Trophoblast cell (in vitro differentiated cells and primary cell): Measurements from ENCODE around the gene KLK4.

Experiments used
- DNase-seq, 2 donors: peaks; one replicate each; pipeline ENCODE4 v3.0.0-alpha.2; 2016
- H2AFZ ChIP-seq: 2 replicates; pipeline ENCODE4 v1.6.1; 2013; ENCODE audit warnings: low read length, moderate library complexity, mild to moderate bottlenecking; ENCODE audit not compliant: insufficient read depth, poor library complexity
- H2AK5ac ChIP-seq: 2 replicates; pipeline ENCODE4 v1.6.1; 2013; ENCODE audit warnings: mild to moderate bottlenecking, low read length
- H2BK120ac ChIP-seq: 2 replicates; pipeline ENCODE4 v1.6.1; 2013; ENCODE audit warnings: low read length, mild to moderate bottlenecking, moderate library complexity; ENCODE audit not compliant: insufficient read depth, poor library complexity
- H2BK12ac ChIP-seq: 2 replicates; pipeline ENCODE4 v1.6.1; 2013; ENCODE audit warnings: mild to moderate bottlenecking, low read length, moderate library complexity
- H2BK5ac ChIP-seq: 2 replicates; pipeline ENCODE4 v1.6.1; 2013; ENCODE audit warnings: low read length, low read depth, moderate library complexity, mild to moderate bottlenecking; ENCODE audit not compliant: poor library complexity
- H3K14ac ChIP-seq: 2 replicates; pipeline ENCODE4 v1.6.1; 2013; ENCODE audit warnings: mild to moderate bottlenecking, low read length
- H3K18ac ChIP-seq: 2 replicates; pipeline ENCODE4 v1.6.1; 2013; ENCODE audit warnings: mild to moderate bottlenecking, low read length
- H3K23ac ChIP-seq: 2 replicates; pipeline ENCODE4 v1.6.1; 2013; ENCODE audit warnings: low read length
- H3K27ac ChIP-seq: 2 replicates; pipeline ENCODE4 v1.5.1; 2013; ENCODE audit warnings: low read depth, mild to moderate bottlenecking, inconsistent platforms, low read length, moderate library complexity
- H3K27me3 ChIP-seq: 2 replicates; pipeline ENCODE4 v1.6.1; 2013; ENCODE audit warnings: inconsistent platforms, mild to moderate bottlenecking, low read length, moderate library complexity; ENCODE audit not compliant: insufficient read depth
- H3K36me3 ChIP-seq, 2 experiments: 1 replicate in 1 of 2; 2 replicates in 1 of 2; pipeline ENCODE4 v1.6.1; 2013; ENCODE audit warnings: low read length in 2 of 2, mild to moderate bottlenecking in 2 of 2, moderate library complexity in 1 of 2; ENCODE audit not compliant: insufficient read depth in 2 of 2, control insufficient read depth in 1 of 2
- H3K4ac ChIP-seq: 2 replicates; pipeline ENCODE4 v1.6.1; 2013; ENCODE audit warnings: low read depth, mild to moderate bottlenecking, low read length, moderate library complexity
- H3K4me1 ChIP-seq, 2 experiments: 1 replicate in 1 of 2; 2 replicates in 1 of 2; pipeline ENCODE4 v1.6.1; 2013; ENCODE audit warnings: low read length in 2 of 2, mild to moderate bottlenecking in 2 of 2, moderate library complexity in 1 of 2; ENCODE audit not compliant: insufficient read depth in 2 of 2, control insufficient read depth in 1 of 2
- H3K4me2 ChIP-seq: 2 replicates; pipeline ENCODE4 v1.6.1; 2013; ENCODE audit warnings: inconsistent platforms, mild to moderate bottlenecking, low read length, moderate library complexity
- H3K4me3 ChIP-seq: 2 replicates; pipeline ENCODE4 v1.5.1; 2013; ENCODE audit warnings: mild to moderate bottlenecking, low read depth, low read length, inconsistent platforms
- H3K79me1 ChIP-seq: one replicate; pipeline ENCODE4 v1.6.1; 2013; ENCODE audit warnings: low read length
- H3K79me2 ChIP-seq: 2 replicates; pipeline ENCODE4 v1.6.1; 2013; ENCODE audit warnings: low read length, mild to moderate bottlenecking; ENCODE audit not compliant: control insufficient read depth, insufficient read depth, poor library complexity
- H3K9ac ChIP-seq: 2 replicates; pipeline ENCODE4 v1.6.1; 2013; ENCODE audit warnings: mild to moderate bottlenecking, low read length
- H3K9me3 ChIP-seq: 2 replicates; pipeline ENCODE4 v1.6.1; 2013; ENCODE audit warnings: low read depth, mild to moderate bottlenecking, control low read depth, inconsistent platforms, low read length; ENCODE audit not compliant: insufficient read depth
- H4K12ac ChIP-seq: 2 replicates; pipeline ENCODE4 v1.6.1; 2013; ENCODE audit warnings: low read depth, mild to moderate bottlenecking, low read length, moderate library complexity
- H4K8ac ChIP-seq: 2 replicates; pipeline ENCODE4 v1.6.1; 2013; ENCODE audit warnings: low read depth, mild to moderate bottlenecking, low read length, moderate library complexity
- H4K91ac ChIP-seq: one replicate; pipeline ENCODE4 v1.6.1; 2013; ENCODE audit warnings: low read depth, mild to moderate bottlenecking, low read length, moderate library complexity
- WGBS: extraction: QIAGEN DNeasy Blood & Tissue Kit; methylation state at CpG from one replicate; pipeline ENCODE4 v1.1.7; 2013; ENCODE audit warnings: missing lambda C conversion rate; ENCODE audit not compliant: insufficient read length, insufficient coverage; ENCODE audit errors: extremely low coverage; 5-methylcytosine and 5-hydroxymethylcytosine counted together

KLK4 gene

GRCh38 chr19:50894478-50895356 lies 16.5 kb downstream of the KLK4 start:
- H4K91ac ChIP-seq: no peak overlapping the region
- no peak overlapping the region for H2BK120ac ChIP-seq
- H3K4me3 ChIP-seq: no peak overlapping the region
- no peak for DNase-seq
- no peak overlapping the region for H3K23ac ChIP-seq
- 100% methylated on average over 1 of the region's 10 CpGs for WGBS
- no peak overlapping the region for H3K14ac ChIP-seq
- H3K9me3 ChIP-seq: peaks cover 12% of the 10 kb centered on the region
- H2BK12ac ChIP-seq: no peak overlapping the region
- no peaks in the 10 kb centered on the region for H3K79me2 ChIP-seq
- H3K9ac ChIP-seq: no peak overlapping the region
- no peak overlapping the region for H3K4ac ChIP-seq
- H3K79me1 ChIP-seq: no peaks in the 10 kb centered on the region
- H3K4me2 ChIP-seq: no peak overlapping the region
- no peak overlapping the region for H3K18ac ChIP-seq
- no peak overlapping the region for H3K27ac ChIP-seq
- no peak overlapping the region for H2BK5ac ChIP-seq
- no peak overlapping the region for H2AFZ ChIP-seq
- H2AK5ac ChIP-seq: no peak overlapping the region
- H3K36me3 ChIP-seq: no peaks in the 10 kb centered on the region
- H3K4me1 ChIP-seq: no peaks in the 10 kb centered on the region
- H4K8ac ChIP-seq: no peak overlapping the region
- no peak overlapping the region for H4K12ac ChIP-seq
- H3K27me3 ChIP-seq: peaks cover 2% of the 10 kb centered on the region

- Histone ChIP-seq H4K91ac (no peak overlapping the region), H3K4me2 (no peak overlapping the region), H2AK5ac (no peak overlapping the region), H2BK120ac (no peak overlapping the region), H3K4me3 (no peak overlapping the region), H2BK5ac (no peak overlapping the region), H3K79me2 (no peaks in the 10 kb centered on the region), H3K27me3 (peaks cover 2% of the 10 kb centered on the region), H3K9ac (no peak overlapping the region), H4K12ac (no peak overlapping the region), H3K36me3 (no peaks in the 10 kb centered on the region), H2AFZ (no peak overlapping the region), H3K79me1 (no peaks in the 10 kb centered on the region), H3K18ac (no peak overlapping the region), H3K23ac (no peak overlapping the region), H3K9me3 (peaks cover 12% of the 10 kb centered on the region), H3K4me1 (no peaks in the 10 kb centered on the region), H3K14ac (no peak overlapping the region), H4K8ac (no peak overlapping the region), H2BK12ac (no peak overlapping the region), H3K4ac (no peak overlapping the region), H3K27ac (no peak overlapping the region)
- peak in 1 of 2 donors; percentile 2 for DNase-seq
- no CpG with 5 or more reads among the region's 18 CpGs for WGBS
These were observed 18.0 kb downstream of the KLK4 start for GRCh38 chr19:50893047-50893736.

GRCh38 chr19:50891253-50891625 lies 20.0 kb downstream of the KLK4 start:
- H2AK5ac ChIP-seq: no peak overlapping the region
- no peak overlapping the region for H4K12ac ChIP-seq
- H4K91ac ChIP-seq: no peak overlapping the region
- H3K79me2 ChIP-seq: no peaks in the 10 kb centered on the region
- no peak overlapping the region for H2BK5ac ChIP-seq
- H2AFZ ChIP-seq: no peak overlapping the region
- no peak overlapping the region for H3K23ac ChIP-seq
- no CpG with 5 or more reads among the region's 5 CpGs for WGBS
- H3K36me3 ChIP-seq: no peaks in the 10 kb centered on the region
- H3K4me2 ChIP-seq: no peak overlapping the region
- H3K79me1 ChIP-seq: no peaks in the 10 kb centered on the region
- H3K27me3 ChIP-seq: peaks cover 2% of the 10 kb centered on the region
- H3K4me3 ChIP-seq: no peak overlapping the region
- no peak overlapping the region for H3K18ac ChIP-seq
- no peak overlapping the region for H4K8ac ChIP-seq
- no peak for DNase-seq
- no peak overlapping the region for H3K9ac ChIP-seq
- no peaks in the 10 kb centered on the region for H3K4me1 ChIP-seq
- no peak overlapping the region for H2BK12ac ChIP-seq
- no peak overlapping the region for H3K27ac ChIP-seq
- peaks cover 12% of the 10 kb centered on the region for H3K9me3 ChIP-seq
- no peak overlapping the region for H3K14ac ChIP-seq
- H3K4ac ChIP-seq: no peak overlapping the region
- H2BK120ac ChIP-seq: no peak overlapping the region

- no peak overlapping the region for H3K23ac ChIP-seq
- no peaks in the 10 kb centered on the region for H3K79me2 ChIP-seq
- no peak overlapping the region for H3K4me3 ChIP-seq
- no peak overlapping the region for H3K27ac ChIP-seq
- no peak overlapping the region for H2BK5ac ChIP-seq
- H3K36me3 ChIP-seq: no peaks in the 10 kb centered on the region
- H2BK12ac ChIP-seq: no peak overlapping the region
- H3K18ac ChIP-seq: no peak overlapping the region
- H3K4me1 ChIP-seq: no peaks in the 10 kb centered on the region
- H3K9me3 ChIP-seq: peaks cover 12% of the 10 kb centered on the region
- H3K27me3 ChIP-seq: peaks cover 2% of the 10 kb centered on the region
- H4K91ac ChIP-seq: no peak overlapping the region
- no peak overlapping the region for H4K12ac ChIP-seq
- H3K79me1 ChIP-seq: no peaks in the 10 kb centered on the region
- no peak overlapping the region for H3K4ac ChIP-seq
- H3K14ac ChIP-seq: no peak overlapping the region
- no peak overlapping the region for H4K8ac ChIP-seq
- no peak overlapping the region for H2AFZ ChIP-seq
- no peak overlapping the region for H2AK5ac ChIP-seq
- DNase-seq: no peak
- no CpG with 5 or more reads among the region's 5 CpGs for WGBS
- H3K9ac ChIP-seq: no peak overlapping the region
- no peak overlapping the region for H2BK120ac ChIP-seq
- H3K4me2 ChIP-seq: no peak overlapping the region
These were observed 20.6 kb downstream of the KLK4 start for GRCh38 chr19:50890422-50891252.
